Measurements from ENCODE around the gene COX6B2. TPM values are rescaled to one million over a fixed set of nuclear protein-coding genes. Genes with fewer than 3 reads are reported as not detected.
A peak's percentile ranks its signal among the peaks of the same experiment; 100 is the strongest.

Gene COX6B2
- total RNA-seq, 1 donor from 2014 or later: not detected

DNA sequence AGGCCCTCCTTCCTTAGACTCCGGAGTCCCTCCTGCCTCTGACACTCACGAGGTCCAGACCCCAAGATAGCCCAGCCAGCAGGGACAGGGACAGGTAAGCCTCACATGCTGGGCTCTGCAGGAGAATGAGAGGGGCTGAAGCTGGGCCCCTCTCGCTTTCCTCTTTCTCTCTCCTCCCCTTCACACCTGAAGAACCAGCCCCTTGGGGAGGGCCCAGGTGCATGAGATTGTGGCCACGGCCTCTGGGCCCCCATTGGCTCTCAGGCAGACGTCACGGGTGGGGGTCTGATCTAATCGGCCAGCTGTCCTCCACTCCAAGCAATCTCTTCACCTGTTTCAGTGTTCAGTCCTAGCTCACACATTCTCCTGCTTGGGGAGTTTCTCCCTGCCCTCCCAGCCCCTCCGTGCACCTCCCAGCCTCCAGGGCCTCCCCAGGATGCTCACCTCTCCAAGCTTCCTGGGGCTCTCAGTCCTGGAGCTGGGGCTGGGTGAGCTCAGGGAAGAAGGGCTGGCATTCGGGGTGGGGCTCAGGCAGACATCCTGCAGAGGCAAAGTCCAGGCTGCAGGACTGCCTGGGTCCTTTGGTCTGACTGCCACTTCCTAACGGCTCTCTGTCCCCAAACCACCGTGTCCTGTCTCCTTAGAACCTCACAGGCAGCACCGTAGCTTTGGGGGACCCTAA is 32.2 kb downstream of the COX6B2 start:
- DNase-seq (no peak), ATAC-seq (ENCODE audit: poor library complexity) (no peak)
- intact Hi-C loops (cut with DNase I): no loop called here

DNA sequence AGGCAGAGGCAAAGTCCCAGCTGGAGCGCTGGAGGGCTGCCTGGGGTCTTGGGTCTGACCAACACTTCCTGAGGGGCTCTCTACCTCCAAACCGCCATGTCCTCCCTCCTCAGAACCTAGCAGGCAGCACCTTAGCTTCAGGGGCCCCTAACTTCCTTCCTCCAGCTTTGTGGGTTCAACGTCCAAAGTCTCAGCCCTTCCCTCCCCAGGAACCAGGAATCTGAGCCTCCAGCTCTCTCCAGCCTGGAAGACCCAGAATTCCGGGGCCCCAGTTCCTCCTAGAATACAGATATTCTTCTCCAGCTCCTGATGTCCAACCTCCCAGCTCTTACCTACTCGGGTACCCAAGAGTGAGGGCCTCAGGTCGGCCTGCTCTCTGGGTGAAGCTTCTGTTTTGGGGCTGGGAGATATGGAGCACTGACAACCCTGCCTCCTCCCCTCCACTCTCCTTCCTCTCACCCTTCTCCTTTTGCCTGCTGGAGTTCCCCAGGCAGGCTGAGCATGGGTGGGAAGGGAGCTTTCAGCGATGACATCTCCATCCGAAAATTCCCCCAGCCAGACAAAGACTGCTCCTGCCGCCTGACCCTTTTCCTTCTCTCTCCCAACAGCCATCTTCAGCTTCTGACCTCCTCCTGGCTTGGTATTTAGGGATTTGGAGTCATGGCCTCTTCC is 32.9 kb downstream of the COX6B2 start:
- intact Hi-C loops (cut with DNase I): no loop called here
- ATAC-seq (ENCODE audit: poor library complexity) (no peak), DNase-seq (no peak)

DNA sequence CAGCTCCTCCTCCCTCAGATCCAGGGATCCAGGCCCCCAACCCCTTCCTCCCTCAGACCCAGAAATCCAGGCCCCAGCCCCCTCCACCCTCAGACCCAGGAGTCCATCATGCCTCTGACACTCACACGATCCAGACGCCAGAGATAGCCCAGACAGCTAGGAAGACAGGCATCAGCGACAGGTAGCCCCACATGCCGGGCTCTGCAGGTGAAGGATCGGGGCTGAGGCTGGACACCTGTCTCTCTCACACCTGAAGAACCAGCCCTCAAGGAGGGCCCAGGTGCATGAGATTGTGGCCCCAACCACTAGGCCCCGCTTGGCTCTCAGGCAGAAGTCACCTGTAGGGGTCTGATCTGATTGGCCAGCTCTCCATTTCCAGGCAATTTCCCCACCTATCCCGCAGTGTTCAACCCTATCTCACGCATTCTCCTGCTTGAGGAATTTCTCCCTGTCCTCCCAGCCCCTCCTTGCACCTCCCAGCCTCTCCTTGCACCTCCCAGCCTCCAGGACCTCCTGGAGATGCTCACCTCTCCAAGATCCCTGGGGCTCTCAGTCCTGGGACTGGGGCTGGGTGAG is 33.6 kb downstream of the COX6B2 start:
- no peak for ATAC-seq (ENCODE audit: poor library complexity)
- DNase-seq: no peak
- intact Hi-C loops (cut with DNase I): no loop called here

DNA sequence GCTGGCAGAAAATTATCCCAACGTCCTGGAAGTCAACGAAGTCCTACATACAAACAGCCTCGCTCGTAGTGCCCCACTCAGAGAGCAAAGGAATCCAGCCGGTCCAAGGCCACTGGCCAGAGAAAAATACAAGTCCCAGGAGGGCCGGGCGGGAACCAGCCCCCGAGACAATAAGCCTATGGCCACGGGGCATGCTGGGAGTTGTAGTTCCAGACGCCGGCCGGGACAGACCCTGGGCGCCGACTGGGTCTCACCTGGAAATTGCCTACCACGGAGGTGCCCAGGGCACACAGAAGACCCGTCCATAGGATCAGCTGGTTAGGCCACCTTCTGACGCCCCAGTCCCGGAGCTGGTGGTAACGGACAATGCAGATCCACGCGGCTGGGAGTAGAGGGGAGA is 34.7 kb downstream of the COX6B2 start:
- ATAC-seq (ENCODE audit: poor library complexity): peak; percentile 76
- peak; percentile 54 for DNase-seq
- intact Hi-C loops (cut with DNase I): no loop called here

DNA sequence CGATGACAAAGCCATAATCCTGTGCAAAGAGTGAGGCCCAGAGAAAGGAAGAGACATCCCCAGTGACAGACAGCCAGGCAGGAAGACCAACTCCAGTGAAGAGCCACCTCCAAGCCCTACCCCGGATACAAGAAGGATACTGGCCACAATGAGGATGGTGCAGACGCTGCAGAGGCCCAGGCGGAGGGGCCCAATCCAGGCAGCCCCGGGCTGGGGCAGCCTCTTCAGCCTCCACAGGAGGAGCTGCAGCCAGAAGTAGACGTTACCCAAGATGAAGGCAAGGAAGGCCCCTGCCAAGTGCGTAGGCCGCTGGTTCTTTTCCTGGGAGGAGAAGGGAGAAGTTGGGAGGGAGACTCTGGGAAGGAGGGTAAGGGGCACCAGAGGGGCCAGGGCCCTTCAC is 37.9 kb downstream of the COX6B2 start:
- DNase-seq: no peak
- ATAC-seq (ENCODE audit: poor library complexity): no peak
- intact Hi-C loops (cut with DNase I): no loop called here

DNA sequence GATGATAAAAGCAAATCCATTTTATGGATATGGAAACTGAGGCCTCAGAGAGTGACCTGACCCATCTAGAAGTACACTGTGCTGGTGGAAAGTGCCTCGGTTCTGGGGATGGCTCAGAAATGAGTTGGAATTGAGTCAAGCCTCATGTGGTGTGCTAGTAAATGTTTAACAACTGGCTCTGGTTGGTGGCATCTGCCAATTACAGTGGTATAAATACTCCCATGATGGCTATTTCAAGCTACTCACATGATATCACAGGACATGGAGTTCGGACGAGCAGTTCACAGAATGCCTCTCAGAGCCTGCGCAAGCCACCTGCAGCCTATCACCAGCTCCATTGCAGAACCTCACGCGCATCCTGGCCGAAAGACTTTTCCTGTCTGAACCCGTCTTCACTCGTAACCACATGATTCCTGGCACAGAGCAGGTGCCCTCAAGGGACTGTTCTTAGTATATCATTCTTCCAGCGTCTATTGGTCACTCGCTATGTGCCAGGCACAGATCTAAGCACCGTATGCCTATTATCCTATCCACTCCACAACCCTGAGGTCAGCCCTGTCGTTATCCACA is 38.5 kb downstream of the COX6B2 start:
- DNase-seq (no peak), ATAC-seq (ENCODE audit: poor library complexity) (no peak)
- intact Hi-C loops (cut with DNase I): no loop called here

DNA sequence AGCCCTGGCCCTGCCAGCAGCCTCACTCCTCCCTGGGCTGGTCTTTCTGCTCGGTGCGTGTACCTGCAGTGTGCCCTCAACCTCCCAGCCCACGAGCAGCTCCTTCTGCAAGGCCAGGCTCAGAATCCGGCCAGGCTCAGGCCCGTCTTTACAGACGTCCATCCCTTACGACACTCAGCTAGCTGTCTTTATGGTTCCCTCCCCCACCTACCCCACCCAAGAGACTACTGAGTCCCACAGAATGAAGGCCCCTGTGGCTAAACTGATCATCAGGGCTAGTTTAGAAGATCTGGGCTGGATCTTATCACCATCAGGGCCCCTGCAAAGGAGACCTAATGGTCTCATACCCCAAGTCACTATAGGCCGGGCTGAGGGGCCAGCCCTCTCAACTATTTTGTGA is 40.1 kb downstream of the COX6B2 start:
- intact Hi-C loops (cut with DNase I): no loop called here
- ATAC-seq (ENCODE audit: poor library complexity): no peak
- no peak for DNase-seq

DNA sequence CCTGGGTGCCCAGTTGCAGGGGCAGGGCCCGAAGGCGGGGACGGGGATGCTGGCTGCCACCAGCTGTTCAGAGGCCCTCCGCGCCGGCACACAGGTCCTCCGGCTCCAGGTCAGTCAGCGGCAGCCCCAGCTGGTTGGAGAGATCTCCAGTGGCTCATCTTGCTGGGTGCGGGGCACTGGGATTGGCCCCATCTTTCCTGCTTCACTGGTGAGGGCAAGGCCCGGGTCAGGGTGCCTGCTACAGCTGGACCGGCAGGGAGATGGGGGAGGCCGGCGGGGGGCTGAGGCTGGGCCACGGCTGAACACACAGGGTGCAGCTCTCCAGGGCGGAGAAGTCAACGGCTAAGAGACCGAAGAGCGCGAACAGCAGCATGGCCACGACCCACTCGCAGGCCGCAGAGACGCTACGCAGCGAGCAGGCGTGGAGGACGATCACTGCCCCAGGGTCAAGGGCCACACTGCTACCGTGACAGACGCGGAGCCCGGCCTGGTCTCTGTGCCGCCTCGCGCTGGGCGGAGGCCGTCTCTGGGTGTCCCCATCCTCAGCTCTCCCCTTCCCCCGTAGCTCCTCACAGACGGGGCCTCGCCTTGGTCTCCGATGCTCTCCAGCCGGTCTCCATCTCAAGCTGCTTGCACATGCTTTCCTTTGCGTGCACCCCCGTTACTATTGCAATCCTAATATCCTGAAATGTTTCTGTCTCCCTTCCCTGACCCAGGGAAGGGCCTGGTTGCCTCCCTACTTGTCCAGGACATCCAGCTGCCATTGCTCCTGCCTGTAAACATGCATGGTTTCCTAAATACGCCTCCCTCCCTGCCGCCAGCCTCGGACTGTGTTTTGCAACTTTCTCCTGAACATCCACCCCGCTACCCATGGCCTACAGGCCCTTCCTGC is 41.7 kb downstream of the COX6B2 start:
- ATAC-seq (ENCODE audit: poor library complexity) (no peak), DNase-seq (no peak)
- intact Hi-C loops (cut with DNase I): no loop called here

DNA sequence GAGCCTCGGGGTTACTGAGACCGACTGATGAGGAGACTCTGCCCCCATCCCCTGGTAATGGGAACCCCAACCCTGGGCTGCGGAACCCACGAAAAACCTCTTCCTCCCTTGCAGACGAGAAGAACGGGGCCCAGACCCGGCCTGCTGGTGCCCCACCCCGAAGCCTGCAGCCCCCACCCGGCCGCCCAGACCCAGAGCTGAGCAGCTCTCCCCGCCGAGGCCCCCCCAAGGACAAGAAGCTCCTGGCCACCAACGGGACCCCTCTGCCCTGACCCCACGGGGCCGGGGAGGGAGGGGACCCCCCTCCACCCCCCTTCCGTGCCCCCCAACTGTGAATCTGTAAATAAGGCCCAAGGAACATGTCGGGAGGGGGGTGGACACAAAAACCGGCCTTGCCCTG is 42.7 kb downstream of the COX6B2 start:
- DNase-seq: no peak
- intact Hi-C loops (cut with DNase I): no loop called here
- ATAC-seq (ENCODE audit: poor library complexity): no peak

DNA sequence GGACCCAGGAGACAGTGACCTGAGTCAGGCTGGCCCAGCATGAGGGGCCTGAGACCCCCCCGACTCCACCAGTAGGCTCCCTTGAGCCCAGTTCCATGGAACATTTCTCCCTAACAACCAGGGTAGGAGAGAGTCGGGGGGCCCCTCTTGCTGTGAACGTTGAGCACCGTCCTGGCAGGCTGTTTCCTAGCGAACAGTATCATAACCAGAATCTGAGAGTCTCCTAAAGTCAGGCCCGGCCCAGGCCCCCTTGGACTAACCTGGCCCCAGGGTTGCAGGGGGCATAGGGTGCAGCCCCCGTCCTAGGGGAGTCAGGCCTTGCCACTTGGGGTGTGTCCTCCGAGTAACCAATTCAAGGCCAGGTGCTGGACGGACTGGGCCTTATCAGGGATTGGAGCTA is 43.1 kb downstream of the COX6B2 start:
- intact Hi-C loops (cut with DNase I): no loop called here
- ATAC-seq (ENCODE audit: poor library complexity) (no peak), DNase-seq (no peak)

DNA sequence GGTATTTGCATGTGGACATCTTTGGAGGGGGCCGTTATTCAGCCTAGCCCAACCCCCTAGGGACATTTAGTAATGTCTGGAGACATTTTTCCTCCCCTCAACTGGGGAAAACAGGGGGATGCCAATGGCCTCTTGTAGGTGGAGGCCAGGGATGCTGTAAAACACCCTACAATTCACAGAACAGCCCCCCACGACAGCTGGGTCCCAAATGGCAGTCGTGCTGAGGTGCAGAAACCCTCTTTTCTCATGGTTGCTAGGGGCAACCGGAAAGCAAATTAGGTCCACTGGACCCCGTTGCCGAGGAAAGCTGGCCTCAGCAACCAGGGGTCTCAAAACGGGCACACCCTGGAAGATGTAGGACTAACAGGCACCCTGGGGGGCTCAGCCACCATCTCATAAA is 44.0 kb downstream of the COX6B2 start:
- DNase-seq (no peak), ATAC-seq (ENCODE audit: poor library complexity) (no peak)
- intact Hi-C loops (cut with DNase I): no loop called here

DNA sequence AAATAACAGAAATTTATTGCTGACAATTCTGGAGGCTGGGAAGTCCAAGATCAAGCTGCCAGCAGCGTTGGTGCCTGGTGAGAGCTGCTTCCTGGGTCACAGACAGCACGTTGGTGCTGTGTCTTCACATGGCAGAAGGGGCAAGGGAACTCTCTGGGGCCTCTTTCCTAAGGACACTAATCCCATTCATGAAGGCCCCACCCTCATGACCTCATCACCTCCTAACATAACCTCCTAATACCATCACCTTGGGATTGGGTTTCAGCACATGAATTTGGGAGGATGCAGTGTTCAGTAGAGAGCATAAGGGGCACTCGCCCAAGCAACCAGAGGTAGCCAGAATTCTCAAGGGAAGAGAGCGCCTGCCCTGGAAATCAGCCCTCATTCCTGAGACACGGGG is 45.1 kb downstream of the COX6B2 start:
- intact Hi-C loops (cut with DNase I): no loop called here
- DNase-seq (no peak), ATAC-seq (ENCODE audit: poor library complexity) (no peak)

DNA sequence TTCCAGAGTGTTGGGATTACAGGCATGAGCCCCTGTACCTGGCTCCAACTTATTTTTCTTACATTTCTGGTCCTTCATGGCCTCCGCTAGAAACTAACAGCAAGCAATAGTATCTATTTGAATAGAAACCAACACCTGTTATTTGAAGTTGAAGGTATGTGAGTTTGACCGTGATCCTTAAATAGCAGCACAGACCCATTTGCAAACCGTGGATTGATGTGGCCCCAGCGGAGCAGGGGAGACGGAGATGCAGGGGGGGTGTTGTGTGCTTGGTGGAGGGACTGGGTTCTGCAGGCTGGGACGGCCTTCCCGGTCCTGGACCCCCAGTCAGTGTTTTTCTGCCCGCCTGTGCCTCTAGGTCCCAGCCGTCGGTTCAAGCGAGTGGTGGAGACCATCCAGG is 46.2 kb downstream of the COX6B2 start:
- ATAC-seq (ENCODE audit: poor library complexity): no peak
- DNase-seq: no peak
- intact Hi-C loops (cut with DNase I): no loop called here

DNA sequence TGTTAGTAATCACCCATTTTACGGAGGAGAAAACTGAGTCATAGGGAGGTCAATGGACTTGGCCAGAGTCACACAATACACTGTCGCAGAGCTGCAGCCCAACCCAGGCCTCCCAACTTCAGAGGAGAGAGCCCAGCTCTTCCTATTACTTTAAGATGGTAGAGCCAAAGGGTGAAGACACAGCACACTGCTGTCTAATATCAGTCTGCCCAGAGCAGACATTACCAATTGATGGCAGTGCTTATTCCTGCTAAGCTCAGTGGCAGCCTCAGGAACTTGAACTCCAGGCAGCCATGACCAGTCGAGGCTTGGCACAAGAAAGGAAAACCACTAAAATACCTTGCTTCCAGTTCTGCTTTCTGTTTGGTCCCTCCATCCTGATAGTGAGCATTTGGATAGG is 47.8 kb downstream of the COX6B2 start:
- no peak for DNase-seq
- ATAC-seq (ENCODE audit: poor library complexity): no peak
- intact Hi-C loops (cut with DNase I): no loop called here

DNA sequence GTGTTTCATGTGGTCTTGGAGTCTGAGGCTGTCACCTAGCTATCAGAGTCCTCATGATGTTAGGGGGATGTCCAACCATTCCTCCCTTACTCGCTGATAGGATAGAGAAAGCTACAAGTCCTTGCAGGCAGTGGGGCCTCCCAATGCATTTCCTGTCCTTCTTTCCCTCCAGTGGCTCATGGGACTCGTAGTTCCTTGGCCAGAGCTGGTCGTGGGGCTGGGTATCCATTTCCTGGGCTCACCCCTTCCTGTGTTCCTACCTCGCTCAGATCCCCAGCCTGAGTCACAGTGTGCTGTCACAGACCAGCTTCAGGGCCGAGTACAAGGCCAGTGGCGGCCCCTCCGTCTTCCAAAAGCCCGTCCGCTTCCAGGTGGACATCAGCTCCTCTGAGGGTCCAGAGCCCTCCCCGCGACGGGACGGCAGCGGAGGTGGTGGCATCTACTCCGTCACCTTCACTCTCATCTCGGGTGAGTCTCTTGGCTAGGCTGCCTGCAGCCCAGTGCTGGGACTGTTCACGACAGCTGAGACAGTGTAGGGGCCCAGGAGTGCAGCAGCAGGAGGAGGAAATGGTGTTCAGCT is 48.4 kb downstream of the COX6B2 start:
- intact Hi-C loops (cut with DNase I): no loop called here
- no peak for ATAC-seq (ENCODE audit: poor library complexity)
- DNase-seq: no peak

DNA sequence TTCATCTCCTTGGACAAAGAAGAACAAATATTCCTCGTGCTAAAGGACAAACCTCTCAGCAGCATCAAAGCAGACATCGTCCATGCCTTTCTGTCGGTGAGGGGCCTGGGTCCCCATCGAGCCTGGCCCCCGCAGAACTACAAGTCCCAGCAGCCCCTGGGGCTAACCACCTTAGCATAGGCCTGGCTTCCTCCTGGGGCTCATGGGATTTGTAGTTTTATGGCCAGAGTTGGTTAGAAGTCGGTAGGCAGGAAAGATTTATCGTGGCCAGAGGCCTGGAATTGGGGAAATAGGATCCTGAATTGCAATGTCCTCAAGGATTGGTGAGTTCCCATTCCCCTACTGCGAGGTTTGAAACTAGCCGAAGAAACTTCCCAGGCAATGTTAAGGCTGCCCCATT is 49.0 kb downstream of the COX6B2 start:
- DNase-seq (no peak), ATAC-seq (ENCODE audit: poor library complexity) (peak; percentile 67)
- intact Hi-C loops (cut with DNase I): no loop called here

DNA sequence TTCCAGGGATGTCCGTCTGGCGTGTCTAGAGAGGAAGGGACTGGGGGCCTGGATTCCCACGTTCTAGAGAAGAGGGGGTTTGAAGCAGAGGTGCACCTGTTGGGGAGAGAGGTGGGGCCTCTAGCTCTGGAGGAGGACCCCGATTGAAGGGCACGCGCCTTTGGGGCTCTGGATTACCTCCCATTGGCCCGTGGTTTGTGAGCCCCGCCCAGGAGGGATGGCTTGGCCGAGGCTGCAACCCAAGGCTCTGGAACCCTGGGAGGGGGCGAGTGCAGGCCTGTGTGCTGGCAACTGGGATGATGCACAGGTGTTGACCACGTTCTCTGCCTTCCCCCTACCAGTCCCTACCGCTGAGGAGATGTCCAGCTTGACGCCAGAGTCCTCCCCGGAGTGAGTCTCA is 49.5 kb downstream of the COX6B2 start:
- ATAC-seq (ENCODE audit: poor library complexity): no peak
- DNase-seq: no peak
- intact Hi-C loops (cut with DNase I): loop anchor here (5.0 kb wide), 1 partner anchor 77 kb away; the partner anchor contains the start of gene TMEM238

DNA sequence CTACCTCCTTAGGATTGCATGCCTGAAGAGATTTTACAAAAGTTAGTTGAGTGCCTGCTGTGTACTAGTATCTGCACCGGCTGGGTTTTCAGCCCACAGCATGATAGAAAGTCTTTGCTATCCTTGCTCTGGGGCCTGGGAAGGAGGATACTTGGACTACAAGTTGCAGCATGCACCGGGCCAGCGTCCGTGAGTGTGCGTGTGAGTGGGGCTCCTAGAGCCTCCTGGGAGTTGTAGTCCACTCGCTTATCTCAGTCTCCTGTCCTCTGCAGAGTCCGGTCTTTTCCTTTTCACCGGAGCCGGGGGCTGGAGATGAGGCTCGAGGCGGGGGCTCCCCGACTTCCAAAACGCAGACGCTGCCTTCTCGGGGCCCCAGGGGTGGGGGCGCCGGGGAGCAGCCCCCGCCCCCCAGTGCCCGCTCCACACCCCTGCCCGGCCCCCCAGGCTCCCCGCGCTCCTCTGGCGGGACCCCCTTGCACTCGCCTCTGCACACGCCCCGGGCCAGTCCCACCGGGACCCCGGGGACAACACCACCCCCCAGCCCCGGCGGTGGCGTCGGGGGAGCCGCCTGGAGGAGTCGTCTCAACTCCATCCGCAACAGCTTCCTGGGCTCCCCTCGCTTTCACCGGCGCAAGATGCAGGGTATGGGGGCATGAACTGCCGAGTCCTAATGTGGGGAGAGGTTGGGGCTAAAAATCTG is 50.1 kb downstream of the COX6B2 start:
- DNase-seq: no peak
- intact Hi-C loops (cut with DNase I): loop anchor here (5.0 kb wide), 1 partner anchor 78 kb away; the partner anchor contains the start of gene TMEM238
- ATAC-seq (ENCODE audit: poor library complexity): peak; percentile 33
